HCT116 (cell line): ENCODE data around the gene PPM1E. TPM values are rescaled to one million over a fixed set of nuclear protein-coding genes. Genes with fewer than 3 reads are reported as not detected.

Experiments
- ATAC-seq: fragments of 200-7000 bp; cut with Tn5 transposase; 2 replicates; pipeline ENCODE4 v1.9.1; 2020; ENCODE audit warnings: mild to moderate bottlenecking, moderate library complexity
- BruUV-seq: library from RNA; stranded (reverse); fragments of 400-500 nt; replicated peaks from 2 replicates; lab custom pipeline; 2021; lab: Mats Ljungman, UMichigan
- CTCF ChIA-PET: fragments of 300-600 bp; sonication (Branson Sonifier 250); formaldehyde crosslinking; loops from one replicate; lab custom pipeline; 2021; ENCODE audit warnings: antibody characterized with exemption; lab: Charles Lee
- POLR2A ChIA-PET: fragments of 300-600, 350-600 bp; sonication (Branson Sonifier 250); formaldehyde crosslinking; loops from one replicate; lab custom pipeline; 2021; ENCODE audit warnings: antibody characterized with exemption; lab: Charles Lee
- RAD21 ChIA-PET, 2 experiments: fragments of 300-600 bp; sonication (Branson Sonifier 250); formaldehyde crosslinking; loops; one replicate each; lab custom pipeline; 2023; ENCODE audit warnings: low total read pairs in 2 of 2; ENCODE audit not compliant: uncharacterized antibody in 2 of 2, unreplicated experiment in 2 of 2, low non-redundant PET in 1 of 2; lab: Charles Lee
- DNase-seq: peaks from one replicate; pipeline ENCODE4 v3.0.0-alpha.2; 2010; ENCODE audit warnings: low read depth, low spot score
- H2AFZ ChIP-seq: fragments of 200-600 bp; shearing (Covaris generic), sonication (generic); 2 replicates; pipeline ENCODE4 v1.6.1; 2017; ENCODE audit warnings: low read depth, mixed run types, mixed read lengths, antibody characterized with exemption, low read length; ENCODE audit not compliant: poor library complexity, severe bottlenecking
- H3K27ac ChIP-seq: 2 replicates; pipeline ENCODE4 v1.5.1; 2012; ENCODE audit warnings: low read depth, low read length
- H3K27me3 ChIP-seq: fragments of 200-600 bp; sonication (generic); 2 replicates; pipeline ENCODE4 v1.6.1; 2016; ENCODE audit warnings: mixed run types, low read length, mixed read lengths; ENCODE audit not compliant: insufficient read depth
- H3K36me3 ChIP-seq, 2 experiments: fragments of 200-500 bp in 1 of 2; fragments of 200-600 bp in 1 of 2; sonication (Bioruptor generic) in 1 of 2; sonication (generic) in 1 of 2; 2 replicates each; pipeline versions ENCODE4 v1.5.1 to v1.6.1; 2014 to 2016; ENCODE audit warnings: low read length in 2 of 2, inconsistent platforms in 1 of 2, mixed read lengths in 1 of 2, mixed run types in 1 of 2; ENCODE audit not compliant: insufficient read depth in 2 of 2, control insufficient read depth in 1 of 2
- H3K4me1 ChIP-seq, 2 experiments: fragments of 200-600 bp in 1 of 2; sonication (generic) in 1 of 2; 2 replicates each; pipeline versions ENCODE4 v1.5.1 to v1.6.1; 2012 to 2017; ENCODE audit warnings: low read length in 2 of 2, inconsistent platforms in 1 of 2, mild to moderate bottlenecking in 1 of 2, mixed read lengths in 1 of 2, mixed run types in 1 of 2, moderate library complexity in 1 of 2; ENCODE audit not compliant: insufficient read depth in 2 of 2, control insufficient read depth in 1 of 2
- H3K4me2 ChIP-seq: fragments of 200-600 bp; sonication (generic); 2 replicates; pipeline ENCODE4 v1.6.1; 2017; ENCODE audit warnings: mixed run types, low read length, mixed read lengths
- H3K4me3 ChIP-seq, 2 experiments: fragments of 200-600 bp in 1 of 2; sonication (generic) in 1 of 2; replicated peaks in 1 of 2; 2 replicates each; pipeline ENCODE4 v1.5.1; 2011 to 2016; ENCODE audit warnings: low read length in 2 of 2, control low read depth in 1 of 2, low read depth in 1 of 2, mild to moderate bottlenecking in 1 of 2, mixed read lengths in 1 of 2, mixed run types in 1 of 2
- H3K79me2 ChIP-seq: fragments of 200-600 bp; sonication (generic); 2 replicates; pipeline ENCODE4 v1.6.1; 2017; ENCODE audit warnings: mild to moderate bottlenecking, mixed run types, low read length, moderate library complexity, mixed read lengths; ENCODE audit not compliant: insufficient read depth
- H3K9ac ChIP-seq: fragments of 200-600 bp; sonication (generic); 2 replicates; pipeline ENCODE4 v1.6.1; 2016; ENCODE audit warnings: low read length, mixed read lengths
- H3K9me2 ChIP-seq: fragments of 200-600 bp; sonication (generic), shearing (Covaris generic); 2 replicates; pipeline ENCODE4 v1.6.1; 2017; ENCODE audit warnings: mixed run types, mild to moderate bottlenecking, moderate library complexity; ENCODE audit not compliant: insufficient read depth
- H3K9me3 ChIP-seq, 2 experiments: fragments of 200-500 bp in 1 of 2; fragments of 200-600 bp in 1 of 2; sonication (Bioruptor generic) in 1 of 2; sonication (generic) in 1 of 2; 2 replicates each; pipeline ENCODE4 v1.6.1; 2014 to 2017; ENCODE audit warnings: low read length in 2 of 2, mixed read lengths in 2 of 2, inconsistent platforms in 1 of 2, low read depth in 1 of 2, mild to moderate bottlenecking in 1 of 2, mixed run types in 1 of 2, moderate library complexity in 1 of 2; ENCODE audit not compliant: control insufficient read depth in 1 of 2, insufficient read depth in 1 of 2
- H4K20me1 ChIP-seq: fragments of 200-600 bp; sonication (generic), shearing (Covaris generic); 2 replicates; pipeline ENCODE4 v1.6.1; 2017; ENCODE audit warnings: mixed run types, mild to moderate bottlenecking, moderate library complexity; ENCODE audit not compliant: insufficient read depth
- CBX3 ChIP-seq: IDR thresholded peaks from 2 replicates; pipeline ENCODE4 v1.6.1; 2012; ENCODE audit warnings: low read depth
- CEBPB ChIP-seq: IDR thresholded peaks from 2 replicates; pipeline ENCODE4 v1.6.1; 2012; ENCODE audit warnings: low read depth
- ELF1 ChIP-seq: IDR thresholded peaks from 2 replicates; pipeline ENCODE4 v1.6.1; 2012; ENCODE audit warnings: low read depth, borderline replicate concordance
- EZH2 ChIP-seq: fragments of 200-600 bp; sonication (generic); IDR thresholded peaks from 2 replicates; pipeline ENCODE4 v1.6.1; 2017; ENCODE audit warnings: antibody characterized with exemption, mixed run types
- FOSL1 ChIP-seq: IDR thresholded peaks from 2 replicates; pipeline ENCODE4 v1.6.1; 2012; ENCODE audit warnings: low read depth
- JUND ChIP-seq: IDR thresholded peaks from 2 replicates; pipeline ENCODE4 v1.6.1; 2012
- TCF7L2 ChIP-seq: IDR thresholded peaks from 2 replicates; pipeline ENCODE4 v1.7.0; 2011; ENCODE audit warnings: borderline replicate concordance, inconsistent platforms; ENCODE audit not compliant: insufficient read depth, insufficient read length; ENCODE audit errors: extremely low read depth
- intact Hi-C: fragments of 100-400 bp; cut with micrococcal nuclease; formaldehyde crosslinking; loops from 2 replicates; pipeline ENCODE4 v1.10.0; 2022
- total RNA-seq: library from RNA; stranded (reverse); gene quantifications from one replicate; pipeline ENCODE4 v1.2.1, GENCODE V29; 2021; ENCODE audit not compliant: unreplicated experiment
- TF ChIP-seq, protein P1 (sequence below): IDR thresholded peaks from 2 replicates; pipeline ENCODE4 v1.6.1; 2012; ENCODE audit warnings: low read depth

PPM1E gene
- total RNA-seq, 1 experiment from 2014 or later: 0.02 TPM

DNA sequence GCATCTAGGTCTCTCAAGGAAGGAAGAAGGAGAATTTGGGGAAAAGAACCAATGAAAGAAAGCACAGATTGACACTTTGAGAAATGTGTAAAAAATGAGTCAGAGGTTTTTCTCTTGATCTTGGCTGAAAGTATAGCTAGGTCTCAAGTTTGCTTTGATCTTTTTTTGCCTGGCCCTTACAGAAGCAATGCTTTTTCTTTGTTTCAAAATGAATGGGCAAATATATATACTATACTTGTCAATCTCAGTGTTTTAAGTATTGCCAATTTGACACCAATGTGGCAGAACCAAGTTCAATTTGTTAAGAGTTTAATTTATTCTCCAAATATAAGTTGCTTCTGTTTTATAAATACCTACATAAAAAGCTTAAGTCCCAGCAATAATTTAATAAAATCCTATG, 119.6 kb downstream of the PPM1E start:
- peak overlapping the region; percentile 42 for H2AFZ ChIP-seq
- no peak overlapping the region for H3K9ac ChIP-seq
- H3K4me2 ChIP-seq: no peak overlapping the region
- ChIA-PET POLR2A (no interaction called here), RAD21 (no interaction called here), CTCF (no interaction called here)
- no peak for ATAC-seq
- H3K4me1 ChIP-seq: no peaks in the 10 kb centered on the region
- H3K9me2 ChIP-seq: no peaks in the 10 kb centered on the region
- no peaks in the 10 kb centered on the region for H4K20me1 ChIP-seq
- no peaks in the 10 kb centered on the region for H3K9me3 ChIP-seq
- H3K79me2 ChIP-seq: no peaks in the 10 kb centered on the region
- H3K27me3 ChIP-seq: no peaks in the 10 kb centered on the region
- no peak overlapping the region for H3K4me3 ChIP-seq
- intact Hi-C loops: no loop called here
- no peaks in the 10 kb centered on the region for H3K36me3 ChIP-seq
- TF ChIP-seq, protein P1, sequence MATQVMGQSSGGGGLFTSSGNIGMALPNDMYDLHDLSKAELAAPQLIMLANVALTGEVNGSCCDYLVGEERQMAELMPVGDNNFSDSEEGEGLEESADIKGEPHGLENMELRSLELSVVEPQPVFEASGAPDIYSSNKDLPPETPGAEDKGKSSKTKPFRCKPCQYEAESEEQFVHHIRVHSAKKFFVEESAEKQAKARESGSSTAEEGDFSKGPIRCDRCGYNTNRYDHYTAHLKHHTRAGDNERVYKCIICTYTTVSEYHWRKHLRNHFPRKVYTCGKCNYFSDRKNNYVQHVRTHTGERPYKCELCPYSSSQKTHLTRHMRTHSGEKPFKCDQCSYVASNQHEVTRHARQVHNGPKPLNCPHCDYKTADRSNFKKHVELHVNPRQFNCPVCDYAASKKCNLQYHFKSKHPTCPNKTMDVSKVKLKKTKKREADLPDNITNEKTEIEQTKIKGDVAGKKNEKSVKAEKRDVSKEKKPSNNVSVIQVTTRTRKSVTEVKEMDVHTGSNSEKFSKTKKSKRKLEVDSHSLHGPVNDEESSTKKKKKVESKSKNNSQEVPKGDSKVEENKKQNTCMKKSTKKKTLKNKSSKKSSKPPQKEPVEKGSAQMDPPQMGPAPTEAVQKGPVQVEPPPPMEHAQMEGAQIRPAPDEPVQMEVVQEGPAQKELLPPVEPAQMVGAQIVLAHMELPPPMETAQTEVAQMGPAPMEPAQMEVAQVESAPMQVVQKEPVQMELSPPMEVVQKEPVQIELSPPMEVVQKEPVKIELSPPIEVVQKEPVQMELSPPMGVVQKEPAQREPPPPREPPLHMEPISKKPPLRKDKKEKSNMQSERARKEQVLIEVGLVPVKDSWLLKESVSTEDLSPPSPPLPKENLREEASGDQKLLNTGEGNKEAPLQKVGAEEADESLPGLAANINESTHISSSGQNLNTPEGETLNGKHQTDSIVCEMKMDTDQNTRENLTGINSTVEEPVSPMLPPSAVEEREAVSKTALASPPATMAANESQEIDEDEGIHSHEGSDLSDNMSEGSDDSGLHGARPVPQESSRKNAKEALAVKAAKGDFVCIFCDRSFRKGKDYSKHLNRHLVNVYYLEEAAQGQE: no peak
- TF ChIP-seq ELF1 (no peak), CBX3 (no peak), TCF7L2 (no peak), CEBPB (no peak), JUND (no peak), EZH2 (no peak)
- BruUV-seq: no TSS peak
- DNase-seq: no peak
- no peak overlapping the region for H3K27ac ChIP-seq

DNA sequence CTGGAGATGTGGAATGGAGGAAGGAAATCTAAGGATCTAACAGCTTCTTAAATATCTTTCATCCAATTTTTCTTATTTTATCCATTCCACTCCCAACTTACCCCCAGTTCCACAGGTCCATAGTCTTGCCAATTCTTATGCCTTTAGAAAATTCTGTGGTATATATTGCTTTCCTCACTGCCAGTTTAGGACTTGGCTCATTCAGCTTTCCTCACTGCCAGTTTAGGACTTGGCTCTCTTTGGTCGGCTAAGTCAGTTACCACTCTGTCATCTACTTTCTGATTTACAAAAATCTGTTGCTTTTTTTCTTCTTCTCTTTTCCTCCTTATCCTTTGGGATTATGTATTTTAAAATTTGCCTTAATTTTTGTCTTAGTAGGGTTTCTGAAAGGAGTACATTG, 128.5 kb downstream of the PPM1E start:
- ChIA-PET RAD21 (no interaction called here), POLR2A (no interaction called here), CTCF (no interaction called here)
- Histone ChIP-seq H3K36me3 (no peaks in the 10 kb centered on the region), H3K4me2 (no peak overlapping the region), H3K27me3 (no peaks in the 10 kb centered on the region), H3K79me2 (no peaks in the 10 kb centered on the region), H2AFZ (no peak overlapping the region), H3K4me3 (no peak overlapping the region), H3K4me1 (no peaks in the 10 kb centered on the region), H3K27ac (no peak overlapping the region), H4K20me1 (no peaks in the 10 kb centered on the region), H3K9ac (no peak overlapping the region), H3K9me2 (no peaks in the 10 kb centered on the region), H3K9me3 (no peaks in the 10 kb centered on the region)
- TF ChIP-seq EZH2 (no peak), FOSL1 (no peak)
- ATAC-seq (no peak), DNase-seq (no peak)
- intact Hi-C loops: no loop called here
- no TSS peak for BruUV-seq
